HCT116 (cell line): ENCODE data around the gene VPS4B. TPM values are rescaled to one million over a fixed set of nuclear protein-coding genes. Genes with fewer than 3 reads are reported as not detected.

Source experiments
- ATAC-seq: fragments of 200-7000 bp; cut with Tn5 transposase; 2 replicates; pipeline ENCODE4 v1.9.1; 2020; ENCODE audit warnings: mild to moderate bottlenecking, moderate library complexity
- Bru-seq: library from RNA; stranded (reverse); fragments of 400-500 nt; gene quantifications from one replicate; lab custom pipeline; 2021; lab: Mats Ljungman, UMichigan
- BruChase-seq, 2 experiments: library from RNA; stranded (reverse); fragments of 400-500 nt; gene quantifications; one replicate each; lab custom pipeline; 2021; lab: Mats Ljungman, UMichigan
- BruUV-seq: library from RNA; stranded (reverse); fragments of 400-500 nt; replicated peaks from 2 replicates; lab custom pipeline; 2021; lab: Mats Ljungman, UMichigan
- CTCF ChIA-PET: fragments of 300-600 bp; sonication (Branson Sonifier 250); formaldehyde crosslinking; loops from one replicate; lab custom pipeline; 2021; ENCODE audit warnings: antibody characterized with exemption; lab: Charles Lee
- POLR2A ChIA-PET: fragments of 300-600, 350-600 bp; sonication (Branson Sonifier 250); formaldehyde crosslinking; loops from one replicate; lab custom pipeline; 2021; ENCODE audit warnings: antibody characterized with exemption; lab: Charles Lee
- RAD21 ChIA-PET, 2 experiments: fragments of 300-600 bp; sonication (Branson Sonifier 250); formaldehyde crosslinking; loops; one replicate each; lab custom pipeline; 2023; ENCODE audit warnings: low total read pairs in 2 of 2; ENCODE audit not compliant: uncharacterized antibody in 2 of 2, unreplicated experiment in 2 of 2, low non-redundant PET in 1 of 2; lab: Charles Lee
- DNase-seq: peaks from one replicate; pipeline ENCODE4 v3.0.0-alpha.2; 2010; ENCODE audit warnings: low read depth, low spot score
- H2AFZ ChIP-seq: fragments of 200-600 bp; shearing (Covaris generic), sonication (generic); 2 replicates; pipeline ENCODE4 v1.6.1; 2017; ENCODE audit warnings: low read depth, mixed run types, mixed read lengths, antibody characterized with exemption, low read length; ENCODE audit not compliant: poor library complexity, severe bottlenecking
- H3K27ac ChIP-seq: 2 replicates; pipeline ENCODE4 v1.5.1; 2012; ENCODE audit warnings: low read depth, low read length
- H3K27me3 ChIP-seq: fragments of 200-600 bp; sonication (generic); 2 replicates; pipeline ENCODE4 v1.6.1; 2016; ENCODE audit warnings: mixed run types, low read length, mixed read lengths; ENCODE audit not compliant: insufficient read depth
- H3K36me3 ChIP-seq, 2 experiments: fragments of 200-500 bp in 1 of 2; fragments of 200-600 bp in 1 of 2; sonication (Bioruptor generic) in 1 of 2; sonication (generic) in 1 of 2; 2 replicates each; pipeline versions ENCODE4 v1.5.1 to v1.6.1; 2014 to 2016; ENCODE audit warnings: low read length in 2 of 2, inconsistent platforms in 1 of 2, mixed read lengths in 1 of 2, mixed run types in 1 of 2; ENCODE audit not compliant: insufficient read depth in 2 of 2, control insufficient read depth in 1 of 2
- H3K4me1 ChIP-seq, 2 experiments: fragments of 200-600 bp in 1 of 2; sonication (generic) in 1 of 2; 2 replicates each; pipeline versions ENCODE4 v1.5.1 to v1.6.1; 2012 to 2017; ENCODE audit warnings: low read length in 2 of 2, inconsistent platforms in 1 of 2, mild to moderate bottlenecking in 1 of 2, mixed read lengths in 1 of 2, mixed run types in 1 of 2, moderate library complexity in 1 of 2; ENCODE audit not compliant: insufficient read depth in 2 of 2, control insufficient read depth in 1 of 2
- H3K4me2 ChIP-seq: fragments of 200-600 bp; sonication (generic); 2 replicates; pipeline ENCODE4 v1.6.1; 2017; ENCODE audit warnings: mixed run types, low read length, mixed read lengths
- H3K4me3 ChIP-seq, 2 experiments: fragments of 200-600 bp in 1 of 2; sonication (generic) in 1 of 2; replicated peaks in 1 of 2; 2 replicates each; pipeline ENCODE4 v1.5.1; 2011 to 2016; ENCODE audit warnings: low read length in 2 of 2, control low read depth in 1 of 2, low read depth in 1 of 2, mild to moderate bottlenecking in 1 of 2, mixed read lengths in 1 of 2, mixed run types in 1 of 2
- H3K79me2 ChIP-seq: fragments of 200-600 bp; sonication (generic); 2 replicates; pipeline ENCODE4 v1.6.1; 2017; ENCODE audit warnings: mild to moderate bottlenecking, mixed run types, low read length, moderate library complexity, mixed read lengths; ENCODE audit not compliant: insufficient read depth
- H3K9ac ChIP-seq: fragments of 200-600 bp; sonication (generic); 2 replicates; pipeline ENCODE4 v1.6.1; 2016; ENCODE audit warnings: low read length, mixed read lengths
- H3K9me2 ChIP-seq: fragments of 200-600 bp; sonication (generic), shearing (Covaris generic); 2 replicates; pipeline ENCODE4 v1.6.1; 2017; ENCODE audit warnings: mixed run types, mild to moderate bottlenecking, moderate library complexity; ENCODE audit not compliant: insufficient read depth
- H3K9me3 ChIP-seq, 2 experiments: fragments of 200-500 bp in 1 of 2; fragments of 200-600 bp in 1 of 2; sonication (Bioruptor generic) in 1 of 2; sonication (generic) in 1 of 2; 2 replicates each; pipeline ENCODE4 v1.6.1; 2014 to 2017; ENCODE audit warnings: low read length in 2 of 2, mixed read lengths in 2 of 2, inconsistent platforms in 1 of 2, low read depth in 1 of 2, mild to moderate bottlenecking in 1 of 2, mixed run types in 1 of 2, moderate library complexity in 1 of 2; ENCODE audit not compliant: control insufficient read depth in 1 of 2, insufficient read depth in 1 of 2
- H4K20me1 ChIP-seq: fragments of 200-600 bp; sonication (generic), shearing (Covaris generic); 2 replicates; pipeline ENCODE4 v1.6.1; 2017; ENCODE audit warnings: mixed run types, mild to moderate bottlenecking, moderate library complexity; ENCODE audit not compliant: insufficient read depth
- CBX3 ChIP-seq: IDR thresholded peaks from 2 replicates; pipeline ENCODE4 v1.6.1; 2012; ENCODE audit warnings: low read depth
- EGR1 ChIP-seq: IDR thresholded peaks from 2 replicates; pipeline ENCODE4 v1.6.1; 2012; ENCODE audit warnings: low read depth
- ELF1 ChIP-seq: IDR thresholded peaks from 2 replicates; pipeline ENCODE4 v1.6.1; 2012; ENCODE audit warnings: low read depth, borderline replicate concordance
- EZH2 ChIP-seq: fragments of 200-600 bp; sonication (generic); IDR thresholded peaks from 2 replicates; pipeline ENCODE4 v1.6.1; 2017; ENCODE audit warnings: antibody characterized with exemption, mixed run types
- EZH2phosphoT487 ChIP-seq: fragments of 200-600 bp; IDR thresholded peaks from 2 replicates; pipeline ENCODE4 v1.6.1; 2018; ENCODE audit warnings: antibody characterized with exemption, borderline replicate concordance
- FOSL1 ChIP-seq: IDR thresholded peaks from 2 replicates; pipeline ENCODE4 v1.6.1; 2012; ENCODE audit warnings: low read depth
- JUND ChIP-seq: IDR thresholded peaks from 2 replicates; pipeline ENCODE4 v1.6.1; 2012
- POLR2A ChIP-seq: IDR thresholded peaks from 2 replicates; pipeline ENCODE4 v1.7.0; 2011; ENCODE audit warnings: borderline replicate concordance; ENCODE audit not compliant: insufficient read depth, insufficient read length; ENCODE audit errors: extremely low read depth
- POLR2AphosphoS5 ChIP-seq: IDR thresholded peaks from 2 replicates; pipeline ENCODE4 v1.6.1; 2011; ENCODE audit warnings: mild to moderate bottlenecking, low read depth, low read length, moderate library complexity
- RAD21 ChIP-seq: IDR thresholded peaks from 2 replicates; pipeline ENCODE4 v1.6.1; 2012; ENCODE audit warnings: low read depth, mild to moderate bottlenecking
- SP1 ChIP-seq: IDR thresholded peaks from 2 replicates; pipeline ENCODE4 v1.6.1; 2012; ENCODE audit warnings: low read depth
- YY1 ChIP-seq: IDR thresholded peaks from 2 replicates; pipeline ENCODE4 v1.6.1; 2011; ENCODE audit warnings: low read length, low read depth, moderate library complexity, mild to moderate bottlenecking; ENCODE audit not compliant: insufficient replicate concordance; ENCODE audit errors: extremely low read depth
- ZFX ChIP-seq: fragments of 450-650 bp; IDR thresholded peaks from 2 replicates; pipeline ENCODE4 v1.6.1; 2017
- intact Hi-C: fragments of 100-400 bp; cut with micrococcal nuclease; formaldehyde crosslinking; loops from 2 replicates; pipeline ENCODE4 v1.10.0; 2022
- long read RNA-seq: library from polyadenylated mRNA; unstranded; transcript quantifications from one replicate; pipeline ENCODE4 v2.0.0, GENCODE V29; 2021; ENCODE audit not compliant: unreplicated experiment
- polyA plus RNA-seq: library from polyadenylated mRNA; unstranded; fragments of >200 nt; gene quantifications from 2 replicates; pipeline ENCODE4 v1.2.1, GENCODE V29; 2012; ENCODE audit warnings: missing spikeins
- total RNA-seq: library from RNA; stranded (reverse); gene quantifications from one replicate; pipeline ENCODE4 v1.2.1, GENCODE V29; 2021; ENCODE audit not compliant: unreplicated experiment
- TF ChIP-seq, protein P1 (sequence below): IDR thresholded peaks from 2 replicates; pipeline ENCODE4 v1.6.1; 2012; ENCODE audit warnings: low read depth
- TF ChIP-seq, protein P2 (sequence below): IDR thresholded peaks from 2 replicates; pipeline ENCODE4 v1.6.1; 2012
- TF ChIP-seq, protein P3 (sequence below), 3 experiments: fragments of 200-600 bp in 1 of 3; sonication (generic) in 1 of 3; IDR thresholded peaks in 2 of 3; conservative IDR thresholded peaks in 1 of 3; 2 replicates each; pipeline ENCODE4 v1.5.1; 2012 to 2017; ENCODE audit warnings: low read depth in 2 of 3, low read length in 2 of 3, antibody characterized with exemption in 1 of 3, borderline replicate concordance in 1 of 3, control low read depth in 1 of 3, mild to moderate bottlenecking in 1 of 3, mixed read lengths in 1 of 3, mixed run types in 1 of 3, moderate library complexity in 1 of 3; ENCODE audit not compliant: insufficient read depth in 1 of 3
- TF ChIP-seq, protein P4 (sequence below): IDR thresholded peaks from 2 replicates; pipeline ENCODE4 v1.6.1; 2011; ENCODE audit warnings: mild to moderate bottlenecking, low read length, moderate library complexity; ENCODE audit not compliant: insufficient replicate concordance; ENCODE audit errors: extremely low read depth

Gene VPS4B
- total RNA-seq = 68.3 TPM
- 18.9 and 21.1 TPM in 2 replicates for polyA plus RNA-seq
- Bru-seq, nascent RNA = percentile 90 among the genes with signal in this experiment
- percentile 94 among the genes with signal in this experiment for BruChase-seq, experiment 1, labeled RNA remaining after a 6-hour chase
- BruChase-seq, experiment 2, labeled RNA remaining after a 2-hour chase = percentile 90 among the genes with signal in this experiment
- long read RNA-seq, transcript VPS4B-201 (11 exons, 3,324 nt) = major isoform, 119 of 148 reads
- long read RNA-seq, partial matches to known transcripts = 12 of 148 reads
- long read RNA-seq, other reads (novel, unspliced or antisense) = 16 of 148 reads

DNA sequence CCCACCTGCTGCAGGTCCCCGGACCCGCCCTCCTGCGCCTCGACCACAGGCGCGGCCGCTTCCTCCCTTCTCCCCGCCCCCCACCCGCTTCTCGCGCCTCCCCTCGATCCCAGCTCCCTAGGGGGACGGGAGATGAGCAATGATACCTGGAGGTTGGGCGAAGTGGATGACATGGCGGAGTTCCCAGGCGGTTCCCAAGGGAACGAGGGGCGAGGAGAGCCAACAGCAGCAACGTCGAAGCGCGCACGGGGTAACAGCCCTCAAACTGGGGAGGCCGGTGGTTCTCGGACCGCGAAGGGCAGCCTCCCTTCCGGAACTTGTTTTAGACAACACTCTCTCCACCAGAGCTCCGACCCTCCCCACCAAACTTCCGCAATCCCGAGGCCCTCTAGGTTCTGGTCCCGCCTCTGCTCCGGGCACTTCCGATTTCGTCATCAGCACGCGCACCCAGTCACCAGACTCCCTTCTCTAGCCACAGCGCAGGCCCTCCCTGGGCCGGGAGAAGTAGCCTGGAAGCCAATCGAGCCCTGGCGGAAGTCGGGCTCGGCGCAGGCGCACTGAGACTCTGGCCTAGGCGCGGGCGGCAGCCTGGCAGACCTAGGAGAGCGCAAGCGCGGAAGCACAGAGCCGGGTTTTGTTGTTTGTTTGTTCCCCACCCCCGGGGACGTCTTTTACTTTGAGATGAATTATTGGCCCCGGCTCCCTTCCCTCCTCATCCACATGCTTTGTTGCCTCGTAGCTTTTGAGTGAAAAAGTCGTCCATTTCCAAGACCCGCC is at the start of gene VPS4B:
Gene VPS4B (minus strand): TSS at position 390 of the 777 bp plus-strand sequence. CDS start 217 bp downstream, at position 173.
- ChIA-PET RAD21 (no interaction called here), POLR2A (interaction anchor here (0.6 kb wide), 1 partner anchor 62 kb away, joined by 6 read pairs; no protein-coding TSS in a partner anchor), CTCF (interaction anchor here (1.6 kb wide), 1 partner anchor 17 kb away, joined by 6 read pairs; no protein-coding TSS in a partner anchor)
- Histone ChIP-seq H3K4me2 (peak within 1 kb of the TSS; percentile 98), H2AFZ (no peak within 1 kb of the TSS), H3K79me2 (peaks cover 49% of the 10 kb centered on the region), H4K20me1 (no peaks in the 10 kb centered on the region), H3K9me3 (no peaks in the 10 kb centered on the region), H3K27ac (peak within 1 kb of the TSS; percentile 82), H3K36me3 (peaks cover 2% of the 10 kb centered on the region in 2 experiments; a peak in 2 of 4 replicates), H3K4me1 (peaks cover 5 to 30% of the 10 kb centered on the region in 2 experiments; a peak in 2 of 4 replicates), H3K4me3 (peak within 1 kb of the TSS; percentile 83 to 87), H3K9me2 (no peaks in the 10 kb centered on the region), H3K27me3 (no peaks in the 10 kb centered on the region), H3K9ac (peak within 1 kb of the TSS; percentile 91)
- ATAC-seq = peak; percentile 96
- intact Hi-C loops = loop anchor here (1.0 kb wide), 1 partner anchor 55 kb away; the partner anchor contains the start of gene KDSR
- DNase-seq = peak; percentile 98
- no TSS peak for BruUV-seq
- peak; percentile 99 for TF ChIP-seq ELF1
- TF ChIP-seq EZH2phosphoT487 = no peak
- TF ChIP-seq RAD21 = no peak
- TF ChIP-seq, protein P1, sequence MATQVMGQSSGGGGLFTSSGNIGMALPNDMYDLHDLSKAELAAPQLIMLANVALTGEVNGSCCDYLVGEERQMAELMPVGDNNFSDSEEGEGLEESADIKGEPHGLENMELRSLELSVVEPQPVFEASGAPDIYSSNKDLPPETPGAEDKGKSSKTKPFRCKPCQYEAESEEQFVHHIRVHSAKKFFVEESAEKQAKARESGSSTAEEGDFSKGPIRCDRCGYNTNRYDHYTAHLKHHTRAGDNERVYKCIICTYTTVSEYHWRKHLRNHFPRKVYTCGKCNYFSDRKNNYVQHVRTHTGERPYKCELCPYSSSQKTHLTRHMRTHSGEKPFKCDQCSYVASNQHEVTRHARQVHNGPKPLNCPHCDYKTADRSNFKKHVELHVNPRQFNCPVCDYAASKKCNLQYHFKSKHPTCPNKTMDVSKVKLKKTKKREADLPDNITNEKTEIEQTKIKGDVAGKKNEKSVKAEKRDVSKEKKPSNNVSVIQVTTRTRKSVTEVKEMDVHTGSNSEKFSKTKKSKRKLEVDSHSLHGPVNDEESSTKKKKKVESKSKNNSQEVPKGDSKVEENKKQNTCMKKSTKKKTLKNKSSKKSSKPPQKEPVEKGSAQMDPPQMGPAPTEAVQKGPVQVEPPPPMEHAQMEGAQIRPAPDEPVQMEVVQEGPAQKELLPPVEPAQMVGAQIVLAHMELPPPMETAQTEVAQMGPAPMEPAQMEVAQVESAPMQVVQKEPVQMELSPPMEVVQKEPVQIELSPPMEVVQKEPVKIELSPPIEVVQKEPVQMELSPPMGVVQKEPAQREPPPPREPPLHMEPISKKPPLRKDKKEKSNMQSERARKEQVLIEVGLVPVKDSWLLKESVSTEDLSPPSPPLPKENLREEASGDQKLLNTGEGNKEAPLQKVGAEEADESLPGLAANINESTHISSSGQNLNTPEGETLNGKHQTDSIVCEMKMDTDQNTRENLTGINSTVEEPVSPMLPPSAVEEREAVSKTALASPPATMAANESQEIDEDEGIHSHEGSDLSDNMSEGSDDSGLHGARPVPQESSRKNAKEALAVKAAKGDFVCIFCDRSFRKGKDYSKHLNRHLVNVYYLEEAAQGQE = no peak
- TF ChIP-seq, protein P2, sequence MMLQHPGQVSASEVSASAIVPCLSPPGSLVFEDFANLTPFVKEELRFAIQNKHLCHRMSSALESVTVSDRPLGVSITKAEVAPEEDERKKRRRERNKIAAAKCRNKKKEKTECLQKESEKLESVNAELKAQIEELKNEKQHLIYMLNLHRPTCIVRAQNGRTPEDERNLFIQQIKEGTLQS = no peak
- TF ChIP-seq SP1 = peak; percentile 96
- TF ChIP-seq, protein P3, sequence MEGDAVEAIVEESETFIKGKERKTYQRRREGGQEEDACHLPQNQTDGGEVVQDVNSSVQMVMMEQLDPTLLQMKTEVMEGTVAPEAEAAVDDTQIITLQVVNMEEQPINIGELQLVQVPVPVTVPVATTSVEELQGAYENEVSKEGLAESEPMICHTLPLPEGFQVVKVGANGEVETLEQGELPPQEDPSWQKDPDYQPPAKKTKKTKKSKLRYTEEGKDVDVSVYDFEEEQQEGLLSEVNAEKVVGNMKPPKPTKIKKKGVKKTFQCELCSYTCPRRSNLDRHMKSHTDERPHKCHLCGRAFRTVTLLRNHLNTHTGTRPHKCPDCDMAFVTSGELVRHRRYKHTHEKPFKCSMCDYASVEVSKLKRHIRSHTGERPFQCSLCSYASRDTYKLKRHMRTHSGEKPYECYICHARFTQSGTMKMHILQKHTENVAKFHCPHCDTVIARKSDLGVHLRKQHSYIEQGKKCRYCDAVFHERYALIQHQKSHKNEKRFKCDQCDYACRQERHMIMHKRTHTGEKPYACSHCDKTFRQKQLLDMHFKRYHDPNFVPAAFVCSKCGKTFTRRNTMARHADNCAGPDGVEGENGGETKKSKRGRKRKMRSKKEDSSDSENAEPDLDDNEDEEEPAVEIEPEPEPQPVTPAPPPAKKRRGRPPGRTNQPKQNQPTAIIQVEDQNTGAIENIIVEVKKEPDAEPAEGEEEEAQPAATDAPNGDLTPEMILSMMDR (IDR thresholded peaks at IDR 0.05 in 2 of 3, conservative IDR thresholded peaks at IDR 0.05 in 1 of 3; ENCODE audit: borderline replicate concordance in 1 of 3, insufficient read depth in 1 of 3, low read depth in 2 of 3, low read length in 2 of 3) = no peak
- TF ChIP-seq, protein P4, sequence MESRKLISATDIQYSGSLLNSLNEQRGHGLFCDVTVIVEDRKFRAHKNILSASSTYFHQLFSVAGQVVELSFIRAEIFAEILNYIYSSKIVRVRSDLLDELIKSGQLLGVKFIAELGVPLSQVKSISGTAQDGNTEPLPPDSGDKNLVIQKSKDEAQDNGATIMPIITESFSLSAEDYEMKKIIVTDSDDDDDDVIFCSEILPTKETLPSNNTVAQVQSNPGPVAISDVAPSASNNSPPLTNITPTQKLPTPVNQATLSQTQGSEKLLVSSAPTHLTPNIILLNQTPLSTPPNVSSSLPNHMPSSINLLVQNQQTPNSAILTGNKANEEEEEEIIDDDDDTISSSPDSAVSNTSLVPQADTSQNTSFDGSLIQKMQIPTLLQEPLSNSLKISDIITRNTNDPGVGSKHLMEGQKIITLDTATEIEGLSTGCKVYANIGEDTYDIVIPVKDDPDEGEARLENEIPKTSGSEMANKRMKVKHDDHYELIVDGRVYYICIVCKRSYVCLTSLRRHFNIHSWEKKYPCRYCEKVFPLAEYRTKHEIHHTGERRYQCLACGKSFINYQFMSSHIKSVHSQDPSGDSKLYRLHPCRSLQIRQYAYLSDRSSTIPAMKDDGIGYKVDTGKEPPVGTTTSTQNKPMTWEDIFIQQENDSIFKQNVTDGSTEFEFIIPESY = no peak
- TF ChIP-seq CBX3 = peak; percentile 63; the same call in 1 of the 2 replicates
- TF ChIP-seq FOSL1 = no peak
- TF ChIP-seq YY1 = peak; percentile 2
- TF ChIP-seq POLR2AphosphoS5 = peak; percentile 84
- TF ChIP-seq ZFX = peak; percentile 96
- peak; percentile 82 for TF ChIP-seq POLR2A
- TF ChIP-seq EGR1 = peak; percentile 61; the same call in 1 of the 2 replicates
- no peak for TF ChIP-seq JUND
- TF ChIP-seq EZH2 = no peak
